HG03108 (cell line): Measurements from ENCODE around the gene REC114.
"Not testable (repeated sequence)": the region's sequence is repeated elsewhere in the genome, so short reads cannot be mapped to it uniquely, and the experiment has no call there.

Experiments
- ATAC-seq: cut with Tn5 transposase; IDR thresholded peaks from one replicate; pipeline ENCODE4 v1.9.1; 2021; ENCODE audit warnings: moderate library complexity; ENCODE audit not compliant: unreplicated experiment

The REC114 gene

DNA sequence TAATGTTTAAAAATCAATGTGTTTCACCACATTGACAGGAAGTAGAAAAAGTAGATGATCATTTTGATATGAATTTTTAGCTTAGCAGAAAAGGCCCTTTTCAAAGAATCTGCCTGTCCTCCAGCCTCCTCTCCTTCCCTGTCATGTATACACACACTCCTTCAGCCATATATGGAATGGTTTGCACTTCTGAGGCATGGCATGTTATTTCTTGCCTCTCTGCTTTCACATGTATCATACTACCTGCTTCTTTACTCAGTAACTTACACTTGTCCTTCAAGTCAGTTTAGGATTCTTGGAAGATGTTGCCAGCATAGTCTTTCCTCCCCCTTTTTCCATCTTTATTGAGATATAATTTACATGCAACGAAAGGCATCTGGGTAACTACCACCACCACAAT is 79.0 kb downstream of the REC114 start:
- ATAC-seq, result no peak

DNA sequence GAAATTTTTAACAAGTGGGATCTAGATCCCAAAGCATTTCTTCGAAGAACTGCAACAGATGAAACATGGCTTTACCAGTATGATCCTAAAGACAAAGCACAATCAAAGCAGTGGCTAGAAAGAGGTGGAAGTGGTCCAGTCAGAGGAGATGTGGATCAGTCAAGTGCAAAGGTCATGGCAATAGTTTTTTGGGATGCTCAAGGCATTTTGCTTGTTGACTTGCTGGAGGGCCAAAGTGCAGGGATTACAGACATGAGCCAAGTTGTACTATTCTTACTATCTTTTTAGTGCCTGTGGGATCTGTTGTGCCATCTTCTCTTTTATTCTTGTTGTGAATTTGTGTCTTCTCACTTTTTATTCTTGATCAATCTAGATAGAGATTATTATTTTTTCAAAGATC is 82.0 kb downstream of the REC114 start:
- ATAC-seq, result no peak

DNA sequence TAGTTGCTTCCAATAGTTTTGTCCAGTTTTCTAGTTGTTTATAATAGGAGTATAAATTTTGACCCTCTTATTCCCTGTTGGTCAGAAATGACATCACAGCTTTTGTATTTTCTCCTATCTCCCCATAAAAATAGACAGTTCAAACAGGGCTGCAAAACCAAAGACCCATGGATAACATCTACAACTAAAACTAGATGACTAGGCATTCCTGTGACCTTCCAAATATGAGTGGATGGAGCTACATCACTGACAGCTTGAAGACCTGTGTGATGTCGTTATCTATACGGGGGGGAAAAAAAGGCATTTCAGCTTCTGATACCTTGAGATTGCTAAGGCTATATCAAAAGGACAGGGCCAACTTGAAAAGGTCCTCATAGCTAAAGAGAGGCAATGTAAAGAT is 84.6 kb downstream of the REC114 start:
- ATAC-seq, result no peak

DNA sequence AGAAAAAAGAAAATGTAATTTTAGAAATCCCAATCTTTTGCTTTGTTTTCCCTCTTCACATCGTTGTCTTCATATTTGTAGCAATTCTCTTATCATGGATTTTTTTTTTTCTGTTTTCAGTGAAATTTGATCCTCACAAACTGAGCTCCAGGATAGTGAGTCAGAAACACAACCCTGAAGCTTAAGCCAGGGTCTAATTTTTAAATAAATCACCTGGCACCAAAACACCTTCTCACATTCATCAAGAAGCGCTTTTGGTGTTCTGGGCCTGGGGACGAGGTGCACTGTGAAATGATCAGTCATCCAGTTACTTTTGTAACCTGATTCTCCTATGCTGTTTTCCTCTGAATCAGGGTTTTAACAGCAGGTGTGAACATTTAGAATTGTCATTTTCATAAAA is 87.7 kb downstream of the REC114 start:
- no peak for ATAC-seq

DNA sequence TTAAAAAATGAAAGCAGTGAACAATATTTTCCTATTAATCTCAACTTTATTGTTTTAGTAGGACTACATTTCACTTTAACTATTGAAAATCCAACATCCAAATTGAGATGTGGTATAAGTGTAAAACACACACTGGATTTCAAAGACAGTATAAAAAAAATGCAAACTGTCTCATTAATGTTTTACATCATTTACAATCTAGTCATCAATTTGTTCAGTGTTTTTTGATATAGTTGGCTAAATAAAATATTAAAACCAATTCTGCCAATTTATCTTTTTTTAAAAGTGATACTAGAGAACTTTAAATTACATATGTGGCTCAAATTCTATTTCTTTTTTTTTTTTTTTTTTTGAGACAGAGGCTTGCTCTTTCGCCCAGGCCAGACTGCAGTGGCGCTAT is 95.2 kb downstream of the REC114 start:
- ATAC-seq, result no peak

DNA sequence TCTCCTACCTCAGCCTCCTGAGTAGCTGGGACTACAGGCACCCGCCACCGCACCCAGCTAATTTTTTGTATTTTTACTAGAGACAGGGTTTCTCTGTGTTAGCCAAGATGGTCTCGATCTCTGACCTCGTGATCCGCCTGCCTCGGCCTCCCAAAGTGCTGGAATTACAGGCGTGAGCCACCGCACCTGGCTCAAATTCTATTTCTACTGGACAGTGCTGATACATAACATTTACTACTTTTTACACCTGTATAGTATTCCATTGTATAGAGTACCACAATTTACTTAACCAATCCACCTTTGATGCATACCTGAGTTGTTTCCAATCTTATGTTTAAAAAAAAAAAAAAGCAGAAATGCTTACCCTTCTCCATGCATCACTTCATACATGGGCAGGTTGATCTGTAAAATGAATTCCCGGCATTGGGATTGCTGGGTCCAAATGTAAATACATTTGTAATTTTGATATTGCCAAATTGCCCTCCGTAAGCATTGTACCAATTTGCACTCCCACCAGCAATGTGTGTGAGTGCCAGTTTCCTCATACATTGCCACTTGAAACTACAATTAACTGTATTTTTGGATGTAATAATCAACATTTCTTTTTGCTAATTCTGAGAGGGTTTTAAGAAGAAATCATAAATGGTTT is 95.7 kb downstream of the REC114 start:
- no peak for ATAC-seq

DNA sequence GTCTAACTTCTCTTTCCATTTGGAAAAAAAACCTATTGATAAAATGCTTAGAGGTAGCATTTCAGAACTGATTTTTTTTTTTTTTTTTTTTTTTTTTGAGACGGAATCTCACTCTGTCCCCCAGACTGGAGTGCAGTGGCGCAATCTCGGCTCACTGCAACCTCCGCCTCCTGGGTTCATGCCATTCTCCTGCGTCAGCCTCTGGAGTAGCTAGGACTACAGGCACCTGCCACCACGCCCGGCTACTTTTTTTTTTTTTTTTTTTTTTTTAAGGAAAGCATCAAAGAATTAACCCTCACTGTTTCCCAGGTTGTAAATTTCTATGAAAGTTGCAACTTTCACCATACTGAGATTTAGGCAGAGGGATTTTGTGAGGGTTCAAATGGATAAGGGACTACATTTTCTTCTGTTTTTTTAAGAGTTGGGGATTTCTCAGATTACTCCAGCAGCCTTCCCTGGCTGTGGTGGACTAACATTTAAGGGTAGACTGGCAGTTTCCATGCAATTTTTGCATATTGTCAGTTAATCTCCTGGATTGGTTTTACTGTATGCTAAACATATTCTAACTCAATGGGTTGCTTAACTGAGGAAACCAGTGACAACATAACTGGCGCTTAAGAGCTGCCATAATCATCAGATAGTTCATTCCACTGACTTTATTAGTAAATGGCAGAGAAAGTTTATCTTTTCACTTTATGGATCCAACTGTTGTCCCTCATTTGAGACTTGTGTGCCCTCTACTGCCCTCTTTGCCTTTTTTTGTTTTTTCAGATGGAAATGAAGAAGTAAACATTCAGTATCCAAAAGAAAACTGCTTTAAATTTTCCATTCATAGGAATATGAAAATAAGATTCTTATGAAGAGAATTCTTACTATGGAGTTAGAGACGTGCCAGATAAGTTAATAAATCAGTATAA is 96.5 kb downstream of the REC114 start:
- ATAC-seq, result no peak

DNA sequence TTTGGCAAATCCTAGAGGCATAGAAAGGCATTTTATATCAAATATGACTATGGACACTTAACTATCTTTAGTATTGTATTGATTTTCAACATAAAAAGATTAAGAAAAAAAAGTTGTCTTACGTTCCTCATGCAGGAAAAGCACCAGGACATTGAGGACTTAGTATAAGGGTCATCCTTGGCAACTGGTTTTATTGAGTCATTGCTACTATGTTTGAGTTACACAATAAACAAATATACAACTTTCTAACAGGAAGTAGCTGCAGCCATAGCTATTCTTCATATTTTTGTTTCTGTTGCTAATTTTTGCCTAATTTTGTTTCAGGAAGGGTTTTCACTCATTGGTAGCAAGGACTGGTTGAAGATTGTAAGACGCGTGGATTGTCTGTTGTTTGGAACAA is 97.2 kb downstream of the REC114 start:
- ATAC-seq, result no peak

DNA sequence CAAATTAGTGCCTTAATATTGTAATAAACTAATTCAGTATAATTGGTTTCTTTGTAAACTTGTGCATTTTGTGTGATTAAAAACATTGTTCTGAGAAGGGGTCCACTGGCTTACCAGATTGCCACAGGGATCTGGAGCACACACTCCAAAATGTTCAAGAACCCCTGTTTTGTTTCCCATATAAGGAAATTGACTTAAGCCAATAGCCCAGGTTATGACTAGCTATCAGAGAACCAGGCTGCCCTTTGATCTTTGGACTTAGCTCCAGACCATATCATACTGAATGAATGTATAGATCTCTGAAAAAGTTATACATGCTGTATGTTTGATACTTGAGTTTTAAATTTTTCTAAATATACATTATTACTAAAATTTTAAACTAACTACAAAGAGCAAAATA is 98.5 kb downstream of the REC114 start:
- no peak for ATAC-seq

DNA sequence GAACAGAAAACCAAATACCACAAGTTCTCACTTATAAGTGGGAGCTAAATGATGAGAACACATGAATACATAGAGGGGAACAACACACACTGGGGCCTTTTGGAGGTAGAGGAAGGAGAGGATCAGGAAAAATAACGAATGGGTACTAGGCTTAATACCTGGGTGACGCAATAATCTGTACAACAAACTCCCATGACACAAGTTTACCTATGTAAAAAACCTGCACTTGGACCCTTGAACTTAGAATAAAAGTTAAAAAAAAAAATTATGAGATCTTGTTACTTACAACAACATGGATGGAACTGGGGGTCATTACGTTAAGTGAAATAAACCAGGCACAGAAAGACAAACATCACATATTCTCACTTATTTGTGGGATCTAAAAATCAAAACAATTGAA is 106.0 kb downstream of the REC114 start:
- ATAC-seq, result not testable (repeated sequence)

DNA sequence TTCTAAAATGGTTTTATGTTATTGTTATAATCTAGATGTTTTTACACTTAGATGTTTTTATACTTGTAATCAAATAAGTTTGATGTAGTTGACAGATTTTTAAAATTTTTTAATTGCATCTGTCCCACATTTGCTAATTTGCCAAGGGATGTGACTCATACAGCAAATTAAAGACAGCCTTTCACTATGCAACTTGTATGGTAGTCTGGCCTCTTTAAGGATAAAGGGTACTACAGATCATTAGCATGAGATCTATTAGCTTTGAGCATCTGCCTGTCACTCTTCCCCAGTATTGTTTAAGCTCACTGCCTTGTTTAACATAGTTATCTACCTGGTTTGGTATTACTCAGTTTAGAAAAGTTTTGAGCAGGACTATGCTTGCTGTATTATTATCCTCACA is 107.2 kb downstream of the REC114 start:
- ATAC-seq, result no peak

DNA sequence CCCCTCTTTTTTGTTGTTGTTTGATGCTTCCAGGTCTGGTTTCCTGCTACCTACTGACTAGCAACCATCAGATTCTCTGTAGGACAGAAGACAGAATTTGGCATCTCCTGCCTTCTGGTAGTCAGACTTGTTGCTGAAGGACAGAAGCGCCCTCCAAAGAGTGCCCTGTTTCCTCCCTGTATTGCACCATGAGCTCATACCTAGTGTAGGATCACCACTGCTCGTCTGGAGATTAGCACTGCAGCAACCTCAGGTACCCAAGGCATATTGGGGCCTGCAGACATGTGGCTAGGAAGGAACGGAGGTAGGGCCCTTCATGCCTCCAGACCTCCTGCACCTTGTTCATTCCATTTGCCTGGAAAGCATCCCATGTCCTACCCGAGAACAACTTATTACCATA is 112.1 kb downstream of the REC114 start:
- no peak for ATAC-seq

DNA sequence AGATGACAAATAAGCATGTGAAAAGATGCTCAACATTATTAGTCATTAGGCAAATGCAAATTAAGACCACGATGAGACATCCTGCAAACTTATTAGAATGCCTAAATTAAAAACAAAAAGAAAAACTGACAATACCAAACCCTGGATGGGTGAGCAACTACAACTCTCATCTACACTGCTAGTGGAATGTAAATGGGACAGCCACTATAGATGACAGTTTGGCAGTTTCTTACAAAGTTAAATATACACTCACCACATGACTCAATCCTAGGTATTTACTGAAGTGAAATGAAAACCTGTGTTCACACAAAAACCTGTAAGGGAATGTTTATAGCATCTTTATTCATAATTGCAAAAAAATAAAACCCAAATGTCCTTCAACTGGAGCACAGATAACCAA is 115.6 kb downstream of the REC114 start:
- ATAC-seq, result no peak

DNA sequence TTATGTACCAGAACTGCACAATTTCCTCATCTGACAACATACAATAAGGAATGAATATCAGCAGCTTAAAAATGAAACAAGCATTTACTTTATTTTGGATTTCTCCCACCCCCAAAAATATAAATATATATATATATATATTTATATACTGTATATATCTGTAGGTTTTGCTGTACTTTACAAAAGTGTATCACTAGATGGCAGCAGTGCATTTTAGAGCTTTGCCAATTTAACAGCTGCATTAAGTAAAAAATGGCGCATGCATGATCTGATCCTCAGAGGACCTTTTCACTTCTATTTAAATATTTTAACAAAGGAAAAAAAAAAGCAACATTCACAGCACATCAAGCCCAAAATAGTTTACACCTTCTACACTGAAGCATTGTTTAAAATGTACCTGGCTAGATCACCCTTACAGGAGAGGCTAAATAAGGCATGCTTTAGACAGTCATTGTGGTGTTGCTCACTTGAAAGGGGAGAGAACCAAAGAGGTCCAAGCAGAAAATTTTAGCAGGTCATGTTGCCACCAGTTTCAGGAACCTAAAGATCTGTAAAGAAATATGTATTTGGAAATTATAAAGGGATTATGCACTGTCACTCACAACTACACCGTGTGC is 117.6 kb downstream of the REC114 start:
- no peak for ATAC-seq

DNA sequence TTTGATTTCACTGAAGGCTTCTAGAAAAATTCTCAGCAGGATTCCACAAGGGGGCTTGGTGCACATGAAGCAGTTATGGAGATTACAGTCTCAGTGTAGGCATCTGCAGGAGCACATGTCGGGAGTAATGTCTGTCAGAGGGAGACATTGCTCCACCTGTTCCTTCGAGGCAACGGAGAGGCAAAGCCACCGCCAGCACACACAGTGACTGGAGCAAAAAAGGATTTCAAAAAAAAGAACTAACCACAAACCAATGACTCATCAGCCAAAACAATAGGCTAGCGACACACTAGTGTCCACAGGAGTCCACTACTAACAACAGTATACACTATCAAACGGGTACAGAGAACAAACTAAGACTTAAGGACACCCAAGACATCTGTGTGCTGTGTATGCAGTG is 121.3 kb downstream of the REC114 start:
- ATAC-seq, result no peak

DNA sequence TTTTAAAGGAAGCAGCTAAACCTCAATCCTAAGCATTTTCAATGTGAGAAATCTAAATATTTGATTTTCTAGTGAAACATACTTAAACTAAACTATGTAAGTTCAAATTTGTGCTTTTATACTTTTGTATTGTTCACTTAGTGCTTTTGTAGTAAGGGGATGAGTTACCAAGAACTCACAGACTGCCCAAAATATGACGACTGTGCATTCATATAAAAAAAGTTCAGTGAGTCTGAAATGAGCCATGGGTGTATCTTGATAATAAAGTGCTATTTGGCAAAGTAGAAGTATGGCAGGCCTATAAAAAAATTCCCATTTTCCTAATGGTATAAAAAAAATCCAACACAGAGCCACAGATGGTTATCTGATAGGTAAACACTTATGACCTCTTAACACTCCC is 124.1 kb downstream of the REC114 start:
- ATAC-seq, result no peak

DNA sequence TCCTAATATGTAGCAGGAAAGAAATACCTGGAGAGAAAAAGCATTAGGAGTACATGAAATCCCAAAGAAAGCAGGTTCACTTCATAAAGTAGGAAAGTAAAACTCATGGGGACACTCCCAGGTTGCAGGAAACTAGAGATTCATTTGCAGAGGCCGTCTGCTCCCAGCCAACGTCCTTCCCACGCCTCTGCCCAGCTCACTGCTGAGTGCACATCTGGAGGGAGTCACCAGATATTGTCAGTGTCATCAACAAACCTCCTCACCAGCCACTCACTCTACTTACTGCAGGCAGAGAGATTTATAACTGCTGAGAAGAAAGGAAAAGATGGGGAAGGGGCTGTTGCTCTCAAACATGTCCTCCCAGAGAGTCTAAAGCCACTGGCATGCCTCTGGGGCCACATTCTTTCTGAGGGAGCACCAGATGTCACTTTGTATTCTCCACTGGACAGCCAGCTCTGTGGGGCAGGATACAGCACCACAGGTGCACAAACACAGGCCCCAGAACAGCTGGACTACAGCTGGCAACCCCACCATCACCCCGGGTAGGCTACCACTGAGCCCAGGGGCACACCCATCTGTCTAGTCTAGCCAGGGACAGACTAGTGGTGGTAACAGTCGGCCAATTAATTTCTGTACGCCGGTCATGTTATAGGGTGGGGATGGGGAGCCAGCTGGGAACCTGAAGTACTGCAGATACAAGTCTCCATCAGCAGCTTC is 125.8 kb downstream of the REC114 start:
- ATAC-seq, result no peak

DNA sequence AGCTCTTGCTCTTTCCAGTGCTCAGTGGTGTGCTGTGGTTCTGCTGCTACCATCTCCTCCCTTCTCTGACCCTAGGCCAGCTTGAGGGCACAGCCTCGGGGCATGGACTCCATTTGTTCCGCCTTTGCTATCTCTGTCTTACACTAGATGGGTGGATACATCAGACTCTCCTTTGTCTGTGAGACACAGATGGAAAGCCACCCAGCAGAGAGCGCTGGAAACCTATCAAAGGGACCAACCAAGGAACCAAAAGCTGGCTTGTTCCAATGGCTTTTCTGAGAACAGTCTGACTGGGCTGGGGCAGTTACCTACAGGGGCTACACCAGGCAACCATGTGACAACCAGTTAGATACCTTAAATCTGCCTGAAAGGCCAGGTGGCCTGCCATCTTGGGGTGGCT is 126.4 kb downstream of the REC114 start:
- ATAC-seq, result no peak

DNA sequence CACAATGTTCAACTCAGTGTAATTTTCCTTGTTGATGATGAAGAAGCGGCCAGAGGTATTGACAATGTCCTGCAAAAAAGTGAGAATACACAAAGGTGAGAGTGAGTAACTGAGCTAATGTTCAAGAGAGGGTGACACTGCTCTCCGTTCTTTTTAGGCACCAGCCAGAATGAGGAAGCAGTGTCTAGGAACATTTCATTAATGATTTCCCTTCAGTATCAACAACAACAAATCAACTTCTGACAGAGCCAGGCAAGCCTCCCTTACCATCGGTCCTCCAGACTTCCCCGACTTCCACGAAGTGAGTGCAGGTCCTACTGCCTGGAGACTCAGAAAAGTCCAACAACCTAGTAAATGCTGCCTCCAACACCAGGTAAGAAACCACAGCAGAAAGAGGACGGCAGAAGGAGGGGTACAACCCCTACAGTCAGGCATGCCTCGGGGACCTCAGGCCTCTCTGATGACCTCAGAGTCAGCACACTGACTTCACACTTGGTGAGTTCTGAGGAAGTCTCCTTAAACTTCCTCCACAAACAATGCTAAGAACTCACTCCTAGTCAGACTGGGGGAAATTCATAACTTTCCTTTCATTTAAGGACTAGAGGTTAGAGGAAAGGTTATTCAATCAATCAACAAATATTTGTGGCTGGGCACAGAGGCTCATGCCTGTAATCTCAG is 127.5 kb downstream of the REC114 start:
- no peak for ATAC-seq

DNA sequence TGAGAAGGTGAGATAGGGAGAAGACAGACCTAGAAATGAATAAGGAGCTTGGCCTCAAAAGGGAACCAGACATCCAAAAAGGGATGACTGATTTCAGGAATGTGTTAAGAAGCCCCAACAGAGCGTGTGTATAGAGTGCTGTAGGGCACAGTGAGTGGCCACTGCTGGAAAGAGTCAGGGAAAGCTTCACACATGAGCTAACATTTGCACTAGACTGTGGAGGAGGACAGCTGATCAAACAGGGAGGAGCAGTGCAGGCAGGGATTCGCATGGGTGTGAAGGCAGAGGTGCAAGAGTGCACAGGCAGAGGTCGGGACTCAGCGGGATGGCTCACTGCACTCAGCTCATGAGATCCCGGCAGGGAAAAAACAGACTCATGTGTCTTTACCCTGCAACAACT is 128.4 kb downstream of the REC114 start:
- ATAC-seq, result no peak

DNA sequence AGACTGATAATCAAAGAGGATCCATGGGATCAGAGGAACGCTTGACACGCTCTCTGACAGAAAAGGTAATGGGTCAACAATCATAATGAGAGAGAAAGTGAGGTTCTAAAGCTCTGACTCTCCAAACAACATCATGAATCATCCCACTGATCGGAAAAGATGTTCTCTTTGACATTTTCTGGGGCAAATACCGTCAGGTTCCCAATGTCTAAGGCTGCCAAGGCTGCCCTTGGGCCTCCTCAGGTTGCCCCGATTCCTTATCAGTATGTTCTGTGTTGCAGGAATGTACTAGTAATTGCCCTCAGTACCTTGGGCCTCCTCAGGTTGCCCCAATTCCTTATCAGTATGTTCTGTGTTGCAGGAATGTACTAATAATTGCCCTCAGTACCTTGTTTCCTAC is 129.3 kb downstream of the REC114 start:
- ATAC-seq, result no peak
